PC-9 (cell line): ENCODE results near the gene HPCAL4. TPM values are rescaled to one million over a fixed set of nuclear protein-coding genes. Genes with fewer than 3 reads are reported as not detected.

Experiments used
- BruUV-seq: library from RNA; stranded (reverse); fragments of 400-500 nt; replicated peaks from 2 replicates; lab custom pipeline; 2021; lab: Mats Ljungman, UMichigan
- CTCF ChIA-PET: fragments of 300-600 bp; sonication (Branson Sonifier 250); formaldehyde crosslinking; loops from one replicate; lab custom pipeline; 2022; ENCODE audit warnings: antibody characterized with exemption; lab: Charles Lee
- POLR2A ChIA-PET: fragments of 300-600 bp; sonication (Branson Sonifier 250); formaldehyde crosslinking; loops from one replicate; lab custom pipeline; 2022; ENCODE audit warnings: antibody characterized with exemption; ENCODE audit not compliant: unreplicated experiment; lab: Charles Lee
- DNase-seq, 2 experiments: peaks; one replicate each; pipeline versions ENCODE4 v3.0.0 to v3.0.0-alpha.2; 2015 to 2022; ENCODE audit warnings: mixed read lengths in 1 of 2
- H2AFZ ChIP-seq: fragments of 200-600 bp; sonication (generic); 2 replicates; pipeline ENCODE4 v1.8.1; 2017; ENCODE audit warnings: antibody characterized with exemption
- H3F3A ChIP-seq: fragments of 200-600 bp; sonication (generic); 2 replicates; pipeline ENCODE4 v1.8.1; 2017; ENCODE audit warnings: antibody characterized with exemption, mild to moderate bottlenecking, low read depth; ENCODE audit not compliant: insufficient read depth
- H3K27ac ChIP-seq: fragments of 200-600 bp; sonication (generic); 2 replicates; pipeline ENCODE4 v1.6.1; 2016; ENCODE audit warnings: mixed run types
- H3K27me3 ChIP-seq: fragments of 200-600 bp; sonication (generic); 2 replicates; pipeline ENCODE4 v1.6.1; 2016; ENCODE audit warnings: low read depth, mixed run types; ENCODE audit not compliant: insufficient read depth
- H3K36me3 ChIP-seq: fragments of 200-600 bp; sonication (generic); 2 replicates; pipeline ENCODE4 v1.6.1; 2016; ENCODE audit warnings: low read depth, mixed run types
- H3K4me1 ChIP-seq: fragments of 200-600 bp; sonication (generic); replicated peaks from 2 replicates; pipeline ENCODE4 v1.6.1; 2016; ENCODE audit warnings: mixed run types; ENCODE audit not compliant: insufficient read depth
- H3K4me2 ChIP-seq: fragments of 200-600 bp; sonication (generic); 2 replicates; pipeline ENCODE4 v1.6.1; 2017; ENCODE audit warnings: mixed run types
- H3K4me3 ChIP-seq: fragments of 200-600 bp; sonication (generic); 2 replicates; pipeline ENCODE4 v1.6.1; 2016; ENCODE audit warnings: mixed run types
- H3K79me2 ChIP-seq: fragments of 200-600 bp; sonication (generic); 2 replicates; pipeline ENCODE4 v1.6.1; 2017; ENCODE audit warnings: low read depth, mixed run types
- H3K9me2 ChIP-seq: fragments of 200-600 bp; sonication (generic); 2 replicates; pipeline ENCODE4 v1.8.1; 2017; ENCODE audit warnings: mild to moderate bottlenecking; ENCODE audit not compliant: insufficient read depth
- H3K9me3 ChIP-seq: fragments of 200-600 bp; sonication (generic); 2 replicates; pipeline ENCODE4 v1.8.1; 2016; ENCODE audit warnings: low read depth; ENCODE audit not compliant: insufficient read depth
- H4K20me1 ChIP-seq: fragments of 200-600 bp; sonication (generic); 2 replicates; pipeline ENCODE4 v1.8.1; 2017; ENCODE audit not compliant: insufficient read depth
- CTCF ChIP-seq: fragments of 200-600 bp; sonication (generic); conservative IDR thresholded peaks from 2 replicates; pipeline ENCODE4 v1.6.1; 2017; ENCODE audit warnings: mixed run types, antibody characterized with exemption, mild to moderate bottlenecking, moderate library complexity
- EZH2 ChIP-seq: fragments of 200-600 bp; sonication (generic); IDR thresholded peaks from 2 replicates; pipeline ENCODE4 v1.8.0; 2017; ENCODE audit warnings: antibody characterized with exemption, low read depth
- intact Hi-C: fragments of 100-400 bp; cut with micrococcal nuclease; formaldehyde crosslinking; loops from one replicate; pipeline ENCODE4 v1.10.0; 2022; ENCODE audit not compliant: unreplicated experiment
- total RNA-seq: library from RNA; stranded (reverse); gene quantifications from 2 replicates; pipeline ENCODE4 v1.2.3, GENCODE V29; 2021

Gene HPCAL4
- total RNA-seq, 1 experiment from 2014 or later: 0.07 TPM

- Histone ChIP-seq H3K4me2 (no peak overlapping the region), H3K4me3 (no peak overlapping the region), H3K36me3 (peaks cover 18% of the 10 kb centered on the region), H3K4me1 (peaks cover 10% of the 10 kb centered on the region), H3K27me3 (peaks cover 22% of the 10 kb centered on the region; the same call in 1 of the 2 replicates), H3F3A (no peaks in the 10 kb centered on the region), H3K9me3 (no peaks in the 10 kb centered on the region), H3K27ac (no peak overlapping the region), H4K20me1 (no peaks in the 10 kb centered on the region), H3K9me2 (no peaks in the 10 kb centered on the region), H3K79me2 (peaks cover 19% of the 10 kb centered on the region), H2AFZ (no peak overlapping the region)
- TF ChIP-seq EZH2: no peak
- no peak for TF ChIP-seq CTCF
- no TSS peak for BruUV-seq
- ChIA-PET POLR2A (interaction anchor here (0.6 kb wide), 2 partner anchors 165 to 234 kb away, joined by 3 to 5 read pairs; no protein-coding TSS in a partner anchor), CTCF (no interaction called here)
- DNase-seq: no peak
- intact Hi-C loops: no loop called here
Observed at GRCh38 chr1:39737546-39738169, 46.4 kb upstream of the HPCAL4 start.

GRCh38 chr1:39735731-39736130 lies 44.5 kb upstream of the HPCAL4 start:
- intact Hi-C loops: no loop called here
- Histone ChIP-seq H3K9me3 (no peaks in the 10 kb centered on the region), H3K4me2 (no peak overlapping the region), H3K4me1 (peaks cover 10% of the 10 kb centered on the region), H3K36me3 (peaks cover 1% of the 10 kb centered on the region; the same call in 1 of the 2 replicates), H4K20me1 (no peaks in the 10 kb centered on the region), H3F3A (no peaks in the 10 kb centered on the region), H3K79me2 (peaks cover 19% of the 10 kb centered on the region), H3K4me3 (no peak overlapping the region), H3K27ac (no peak overlapping the region), H2AFZ (no peak overlapping the region), H3K27me3 (peaks cover 25% of the 10 kb centered on the region; the same call in 1 of the 2 replicates), H3K9me2 (no peaks in the 10 kb centered on the region)
- TF ChIP-seq EZH2 (no peak), CTCF (no peak)
- ChIA-PET CTCF (no interaction called here), POLR2A (interaction anchor here (0.6 kb wide), 1 partner anchor 100 kb away, joined by 3 read pairs; no protein-coding TSS in a partner anchor)
- BruUV-seq: no TSS peak
- DNase-seq: no peak

GRCh38 chr1:39733161-39733560 lies 41.9 kb upstream of the HPCAL4 start:
- intact Hi-C loops: no loop called here
- no peaks in the 10 kb centered on the region for H3K79me2 ChIP-seq
- ChIA-PET POLR2A (no interaction called here), CTCF (no interaction called here)
- H2AFZ ChIP-seq: no peak overlapping the region
- TF ChIP-seq CTCF (no peak), EZH2 (no peak)
- H3K4me2 ChIP-seq: no peak overlapping the region
- H3K9me3 ChIP-seq: no peaks in the 10 kb centered on the region
- H3K9me2 ChIP-seq: no peaks in the 10 kb centered on the region
- H3K36me3 ChIP-seq: no peaks in the 10 kb centered on the region
- no TSS peak for BruUV-seq
- no peak overlapping the region for H3K27ac ChIP-seq
- no peaks in the 10 kb centered on the region for H3K4me1 ChIP-seq
- DNase-seq: no peak
- H3F3A ChIP-seq: no peaks in the 10 kb centered on the region
- H3K4me3 ChIP-seq: no peak overlapping the region
- H4K20me1 ChIP-seq: no peaks in the 10 kb centered on the region
- peaks cover 25% of the 10 kb centered on the region; the same call in 1 of the 2 replicates for H3K27me3 ChIP-seq
